HG03159 (cell line): ENCODE data around the gene RPS18.
"Not testable (repeated sequence)": the region's sequence is repeated elsewhere in the genome, so short reads cannot be mapped to it uniquely, and the experiment has no call there.

Experiments used
- ATAC-seq: cut with Tn5 transposase; IDR thresholded peaks from one replicate; pipeline ENCODE4 v1.9.1; 2021; ENCODE audit warnings: mild to moderate bottlenecking, moderate library complexity; ENCODE audit not compliant: unreplicated experiment

The RPS18 gene

GRCh38 chr6:33271468-33272274, at the start of gene RPS18, which contains the start of gene VPS52:
Gene RPS18 (plus strand): TSS chr6:33272075. CDS start chr6:33272120, 45 bp downstream.
Gene VPS52 (minus strand): TSS chr6:33271876. CDS start chr6:33271675, 201 bp downstream.
- peak; percentile 75 for ATAC-seq

GRCh38 chr6:33226503-33227120, 45.3 kb upstream of the RPS18 start:
- not testable (repeated sequence) for ATAC-seq

GRCh38 chr6:33235221-33235634, 36.6 kb upstream of the RPS18 start:
- no peak for ATAC-seq

- no peak for ATAC-seq
Measured at GRCh38 chr6:33236328-33236727, 35.5 kb upstream of the RPS18 start.

DNA sequence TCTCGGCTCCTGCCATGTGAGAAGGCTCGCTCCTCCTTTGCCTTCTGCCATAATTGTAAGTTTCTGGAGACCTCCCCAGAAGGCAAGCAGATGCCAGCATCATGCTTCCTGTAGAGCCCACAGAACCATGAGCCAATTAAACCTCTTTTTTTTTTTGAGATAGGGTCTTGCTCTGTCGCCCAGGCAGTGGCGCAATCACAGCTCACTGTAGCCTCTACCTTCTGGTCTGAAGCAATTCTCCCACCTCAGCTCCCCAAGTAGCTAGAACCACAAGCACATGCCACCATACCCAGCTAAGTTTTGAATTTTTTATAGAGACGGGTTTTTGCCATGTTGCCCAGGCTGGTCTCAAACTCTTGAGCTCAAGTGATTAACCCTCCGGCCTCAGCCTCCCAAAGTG, 35.0 kb upstream of the RPS18 start:
- no peak for ATAC-seq

DNA sequence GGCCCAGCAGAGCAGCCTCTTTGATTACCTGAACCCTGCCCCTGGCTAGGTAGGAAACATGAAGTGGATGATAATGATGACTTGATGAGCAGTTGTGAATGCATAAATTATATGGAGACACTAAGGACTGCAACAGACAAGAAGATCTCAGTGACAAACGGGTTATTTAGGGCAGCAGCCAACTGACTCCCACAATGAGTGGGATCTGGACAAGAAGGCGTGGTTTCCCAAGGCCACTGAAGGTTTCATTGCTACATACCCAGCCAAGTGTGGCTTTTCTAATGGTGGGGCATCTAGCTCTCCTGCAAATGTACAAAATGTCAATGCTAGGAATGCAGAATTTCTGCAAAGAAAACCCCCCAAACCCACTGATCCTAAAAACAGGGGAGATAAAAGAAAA, 34.1 kb upstream of the RPS18 start:
- ATAC-seq: no peak

GRCh38 chr6:33241968-33242367, 29.9 kb upstream of the RPS18 start:
- ATAC-seq: no peak

DNA sequence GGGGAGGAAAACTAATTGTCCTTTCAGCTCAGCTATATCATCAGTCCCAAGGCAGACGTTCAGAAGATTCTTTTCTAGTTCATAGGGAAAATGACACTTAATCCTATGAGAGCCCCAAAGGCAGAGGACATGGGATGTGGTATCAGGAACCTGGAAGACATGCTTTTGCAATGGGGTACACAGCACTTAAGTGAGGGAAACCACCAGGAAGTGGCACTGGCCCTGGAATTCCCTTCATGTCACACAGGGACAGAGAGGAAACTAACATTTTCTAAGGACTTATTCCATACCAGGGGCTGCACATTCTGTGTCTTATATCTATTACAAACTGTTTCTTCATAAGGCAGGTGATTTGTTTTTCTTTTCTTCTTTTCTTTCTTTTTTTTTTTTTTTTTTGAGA, 28.4 kb upstream of the RPS18 start:
- no peak for ATAC-seq

DNA sequence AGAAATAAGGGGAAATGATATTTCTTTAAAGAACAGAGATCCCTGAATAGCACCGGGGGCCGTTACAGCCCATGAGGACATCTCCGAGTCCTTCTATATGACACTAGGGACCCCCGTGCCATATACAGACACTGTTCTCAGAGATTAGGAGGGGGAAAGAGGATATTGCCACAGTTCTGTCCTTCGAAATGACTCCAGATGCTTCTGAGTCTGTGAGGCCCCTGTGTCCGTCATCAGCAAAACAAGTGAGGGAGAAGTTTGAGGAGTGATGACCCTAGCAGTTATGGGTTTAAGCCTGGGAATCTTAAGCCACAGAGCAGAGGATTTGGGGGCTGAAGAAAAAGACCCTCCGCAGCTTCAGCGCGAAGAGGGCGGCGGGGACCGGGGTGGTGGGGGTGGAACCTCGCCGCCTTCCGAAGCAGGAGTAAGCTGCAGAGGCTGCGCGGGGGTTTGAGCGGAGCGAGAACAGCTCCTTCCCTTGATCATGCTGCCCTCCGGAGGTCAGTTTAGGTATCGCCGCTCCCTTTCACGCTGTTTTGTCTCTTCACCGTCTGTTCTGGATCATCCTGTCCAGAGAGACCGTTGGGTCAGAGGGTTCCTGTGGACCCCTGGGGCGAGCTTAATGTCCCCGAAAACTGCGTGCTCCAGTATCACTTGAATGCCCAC, 23.8 kb upstream of the RPS18 start:
- peak; percentile 34 for ATAC-seq

DNA sequence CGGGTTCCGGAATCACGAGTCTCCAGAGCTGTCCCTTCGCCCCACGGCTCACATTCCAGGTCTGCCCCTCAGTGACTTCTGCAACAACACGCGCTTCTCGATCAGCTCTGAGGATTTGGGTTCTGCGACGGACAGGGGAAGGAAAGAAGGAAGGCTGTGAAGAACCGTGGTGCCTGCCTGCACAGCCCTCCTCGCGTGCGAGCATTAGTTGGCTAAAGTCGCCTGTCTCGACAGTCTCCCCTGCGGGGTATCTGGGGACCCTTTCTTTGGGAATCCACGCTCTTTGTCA, 23.3 kb upstream of the RPS18 start:
- ATAC-seq: peak; percentile 13

DNA sequence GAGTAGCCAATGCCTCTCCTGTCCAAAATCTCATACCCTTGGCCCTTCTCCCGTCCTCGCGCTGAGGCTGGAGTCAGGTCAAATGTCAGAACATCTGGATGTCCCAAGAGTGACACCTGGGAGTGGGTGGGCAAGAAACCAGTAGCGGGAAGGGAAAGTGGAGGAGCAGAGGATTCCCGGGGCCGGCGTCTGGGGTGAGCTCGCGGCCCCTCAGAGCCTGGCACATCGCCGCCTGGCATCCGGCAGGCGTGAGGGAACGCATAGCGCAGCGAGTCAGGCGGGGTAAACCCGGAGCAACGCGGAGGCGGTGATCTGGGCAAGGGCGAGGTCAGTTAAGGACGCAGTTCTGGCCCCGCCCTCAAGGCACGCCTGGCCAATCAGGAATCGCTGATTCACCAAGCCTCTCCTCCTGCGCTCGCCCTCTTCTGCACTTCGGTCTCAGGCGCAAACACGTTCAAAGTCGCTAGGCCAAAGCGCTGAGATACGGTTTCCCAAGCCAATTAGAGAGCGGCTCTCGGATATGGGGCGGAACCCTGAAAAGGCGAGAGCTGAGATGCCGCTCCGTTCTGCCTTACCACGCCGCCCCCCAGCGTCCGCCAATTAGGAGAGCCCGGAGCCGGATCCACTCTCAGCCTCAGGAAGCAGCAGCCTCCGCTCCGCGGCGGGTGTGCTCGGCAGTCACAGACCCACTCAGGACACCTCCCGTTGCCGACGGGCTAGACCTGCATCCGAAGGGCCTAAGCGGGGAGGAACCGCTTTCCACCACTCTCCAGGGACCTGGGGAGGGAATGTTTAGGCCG, 22.7 kb upstream of the RPS18 start:
- peak; percentile 83 for ATAC-seq

DNA sequence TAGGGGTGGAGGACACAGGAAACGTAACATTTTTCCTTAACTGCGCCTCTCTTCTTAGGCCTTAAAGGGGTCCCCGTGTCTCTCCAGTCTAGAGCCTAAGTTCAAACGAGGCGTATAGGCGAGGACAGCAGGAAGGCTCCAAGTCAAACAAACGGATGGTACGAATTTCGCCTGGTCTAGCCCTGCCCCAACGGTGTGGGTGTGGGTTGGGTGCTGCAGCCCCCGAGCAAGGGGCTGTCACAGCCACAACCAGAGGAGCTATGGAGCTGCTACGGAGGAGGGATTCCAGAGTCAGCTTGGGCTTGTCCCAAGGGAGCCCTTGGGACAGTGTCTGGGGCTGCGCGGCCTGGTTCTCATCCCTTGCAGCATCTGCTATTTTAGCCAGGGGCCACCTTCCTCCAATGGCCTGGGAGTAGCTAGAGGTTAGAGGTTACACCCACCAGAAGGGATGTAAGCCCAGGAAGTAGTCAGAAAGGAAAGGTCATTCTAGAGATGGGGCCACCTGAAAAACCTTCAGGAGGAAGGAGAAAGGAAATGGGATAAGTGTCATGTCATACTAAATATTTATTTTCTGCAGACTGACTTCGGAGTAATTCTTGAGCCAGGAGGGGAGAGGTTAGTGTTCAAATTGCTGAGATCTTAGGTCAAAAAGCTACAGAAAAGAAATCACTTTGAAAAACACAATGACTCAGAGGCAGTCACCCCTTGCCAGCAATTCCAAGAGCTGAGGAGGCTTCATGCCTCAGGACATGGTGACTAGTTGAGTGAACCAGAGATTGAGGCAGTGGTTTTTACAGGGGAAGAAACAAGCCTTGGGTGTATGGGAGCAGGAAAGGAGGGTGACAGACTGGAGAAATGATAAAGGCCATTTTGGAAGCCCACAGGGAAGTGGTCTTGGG, 21.9 kb upstream of the RPS18 start:
- no peak for ATAC-seq

GRCh38 chr6:33250731-33251130, 21.1 kb upstream of the RPS18 start:
- ATAC-seq: no peak

GRCh38 chr6:33251395-33252012, 20.4 kb upstream of the RPS18 start:
- ATAC-seq: no peak

DNA sequence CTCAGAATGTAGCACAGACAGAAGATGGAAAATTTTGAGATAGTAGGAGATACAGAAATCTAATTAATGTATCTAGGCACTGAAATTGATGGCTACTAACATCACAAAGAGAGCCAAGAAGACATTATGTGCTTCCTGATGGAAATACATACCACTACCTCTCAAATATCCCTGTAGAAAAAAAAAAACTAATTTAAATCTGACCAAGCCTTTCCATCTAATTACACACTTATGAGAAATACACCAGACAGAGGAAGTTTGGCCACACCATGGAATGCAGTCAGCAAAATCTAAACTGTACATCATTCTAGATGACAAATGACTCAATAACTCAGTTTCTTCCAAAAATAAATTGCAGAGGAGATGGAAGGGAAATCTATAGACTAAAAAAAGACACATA, 19.1 kb upstream of the RPS18 start:
- no peak for ATAC-seq

DNA sequence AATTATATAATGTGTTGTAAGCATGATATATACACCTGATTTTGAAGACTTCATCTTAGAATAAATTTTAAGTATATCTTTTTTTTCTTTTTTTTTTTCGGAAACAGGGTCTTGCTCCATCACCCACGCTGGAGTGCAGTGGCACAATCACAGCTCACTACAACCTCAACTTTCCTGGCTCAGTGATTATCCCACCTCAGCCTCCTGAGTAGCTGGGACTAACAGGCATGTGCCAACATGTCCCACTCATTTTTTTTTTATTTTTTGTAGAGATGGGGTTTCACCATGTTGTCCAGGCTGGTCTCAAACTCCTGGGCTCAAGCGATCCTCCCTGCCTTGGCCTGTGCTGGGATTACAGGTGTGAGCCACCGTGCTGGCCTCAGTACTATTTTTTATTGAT, 17.3 kb upstream of the RPS18 start:
- ATAC-seq: no peak

GRCh38 chr6:33259032-33259431, 12.8 kb upstream of the RPS18 start:
- ATAC-seq: no peak

DNA sequence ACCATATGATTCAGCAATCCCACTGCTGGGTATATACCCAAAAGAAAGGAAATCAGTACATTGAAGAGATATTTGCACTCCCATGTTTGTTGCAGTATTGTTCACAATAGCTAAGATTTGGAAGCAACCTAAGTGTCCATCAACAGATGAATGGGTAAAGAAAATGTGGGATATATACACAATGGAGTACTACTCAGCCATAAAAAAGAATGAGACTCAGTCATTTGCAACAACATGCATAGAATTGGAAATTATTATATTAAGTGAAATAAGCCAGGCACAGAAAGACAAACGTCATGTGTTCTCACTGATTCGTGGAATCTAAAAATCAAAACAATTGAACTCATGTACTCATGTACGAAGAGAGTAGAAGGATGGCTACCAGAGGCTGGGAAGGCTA, 9.4 kb upstream of the RPS18 start:
- not testable (repeated sequence) for ATAC-seq

DNA sequence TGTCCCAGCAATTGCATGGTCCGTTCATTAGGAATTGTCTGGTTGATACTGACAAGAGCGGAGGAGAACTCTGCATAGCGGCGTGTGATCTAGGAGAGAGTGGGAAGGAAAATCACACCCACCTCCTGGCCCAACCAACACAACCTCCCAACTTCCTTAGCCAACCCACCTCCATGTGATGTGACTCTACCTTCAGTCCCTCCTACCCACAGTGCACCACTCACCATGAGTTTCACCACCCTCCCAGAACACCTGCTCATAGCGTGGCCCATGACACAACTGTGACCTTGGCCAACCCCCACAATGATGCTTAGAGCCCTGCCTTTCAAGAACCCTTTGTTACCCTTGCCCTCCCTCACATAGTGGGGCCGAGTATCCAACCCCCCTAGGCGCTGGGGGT, 7.9 kb upstream of the RPS18 start:
- no peak for ATAC-seq

DNA sequence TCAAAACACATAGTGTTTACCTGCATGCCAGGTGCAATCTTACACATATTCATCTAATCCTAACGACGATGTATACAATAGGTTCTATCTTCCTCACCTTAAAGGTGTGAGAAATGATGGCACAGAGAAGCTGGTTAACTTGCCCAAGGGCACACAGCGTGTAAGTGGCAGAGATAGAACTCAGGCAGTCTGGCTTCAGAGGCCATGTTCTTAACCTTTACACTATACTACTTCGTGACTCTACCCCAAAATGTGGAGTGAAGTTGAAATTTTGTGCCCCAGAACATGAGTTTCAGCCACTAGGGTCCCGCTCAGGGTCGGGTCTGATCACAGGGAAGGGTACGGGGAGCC, 783 bp upstream of the RPS18 start:
- ATAC-seq: no peak
